Esophagus squamous epithelium (tissue), 4 donors: ENCODE data around the gene ANKRD11.

Source experiments
- POLR2A ChIP-seq, 4 donors: fragments of 450-650 bp; IDR thresholded peaks; one replicate each; pipeline ENCODE4 v1.6.1; 2017; ENCODE audit warnings: antibody characterized with exemption in 4 of 4, mild to moderate bottlenecking in 4 of 4, moderate library complexity in 3 of 4
- TF ChIP-seq, protein P1 (sequence below), 6 experiments: fragments of 450-650 bp in 4 of 6; fragments of 200-600 bp in 2 of 6; sonication (generic) in 2 of 6; IDR thresholded peaks; one replicate each; pipeline ENCODE4 v1.5.1; 2016 to 2019; ENCODE audit warnings: antibody characterized with exemption in 6 of 6, mild to moderate bottlenecking in 4 of 6, moderate library complexity in 4 of 6

DNA sequence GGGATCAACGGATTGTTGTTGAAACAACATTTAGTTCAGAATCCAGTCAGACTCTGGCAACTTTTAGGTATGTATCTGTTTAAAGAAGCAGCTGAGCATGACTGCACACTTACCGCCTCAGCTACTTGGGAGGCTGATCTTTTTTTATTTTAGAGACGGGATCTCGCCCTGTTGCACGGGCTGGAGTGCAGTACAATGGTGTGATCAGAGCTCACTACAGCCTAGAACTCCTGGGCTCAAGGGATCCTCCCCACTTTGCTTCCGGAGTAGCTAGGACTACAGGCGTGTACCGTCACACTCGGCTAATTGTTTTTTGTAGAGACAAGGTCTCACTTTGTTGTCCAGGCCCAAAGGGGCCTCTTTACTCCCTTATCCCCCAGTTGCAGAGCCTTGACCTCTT is 20.2 kb upstream of the ANKRD11 start:
- TF ChIP-seq, protein P1, sequence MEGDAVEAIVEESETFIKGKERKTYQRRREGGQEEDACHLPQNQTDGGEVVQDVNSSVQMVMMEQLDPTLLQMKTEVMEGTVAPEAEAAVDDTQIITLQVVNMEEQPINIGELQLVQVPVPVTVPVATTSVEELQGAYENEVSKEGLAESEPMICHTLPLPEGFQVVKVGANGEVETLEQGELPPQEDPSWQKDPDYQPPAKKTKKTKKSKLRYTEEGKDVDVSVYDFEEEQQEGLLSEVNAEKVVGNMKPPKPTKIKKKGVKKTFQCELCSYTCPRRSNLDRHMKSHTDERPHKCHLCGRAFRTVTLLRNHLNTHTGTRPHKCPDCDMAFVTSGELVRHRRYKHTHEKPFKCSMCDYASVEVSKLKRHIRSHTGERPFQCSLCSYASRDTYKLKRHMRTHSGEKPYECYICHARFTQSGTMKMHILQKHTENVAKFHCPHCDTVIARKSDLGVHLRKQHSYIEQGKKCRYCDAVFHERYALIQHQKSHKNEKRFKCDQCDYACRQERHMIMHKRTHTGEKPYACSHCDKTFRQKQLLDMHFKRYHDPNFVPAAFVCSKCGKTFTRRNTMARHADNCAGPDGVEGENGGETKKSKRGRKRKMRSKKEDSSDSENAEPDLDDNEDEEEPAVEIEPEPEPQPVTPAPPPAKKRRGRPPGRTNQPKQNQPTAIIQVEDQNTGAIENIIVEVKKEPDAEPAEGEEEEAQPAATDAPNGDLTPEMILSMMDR (IDR thresholded peaks at IDR 0.05) = no peak
- TF ChIP-seq POLR2A (IDR thresholded peaks at IDR 0.05) = no peak
